Calu3 (cell line): ENCODE results near the gene KCNG4. TPM values are rescaled to one million over a fixed set of nuclear protein-coding genes. Genes with fewer than 3 reads are reported as not detected.

Source experiments
- BruUV-seq: library from RNA; stranded (reverse); fragments of 400-500 nt; replicated peaks from 2 replicates; lab custom pipeline; 2021; lab: Mats Ljungman, UMichigan
- CTCF ChIA-PET: fragments of 300-600 bp; sonication (Branson Sonifier 250); formaldehyde crosslinking; loops from one replicate; lab custom pipeline; 2022; ENCODE audit warnings: antibody characterized with exemption; lab: Charles Lee
- DNase-seq: peaks from one replicate; pipeline ENCODE4 v3.0.0; 2022
- H3K27ac Mint-ChIP-seq: one replicate; pipeline ENCODE4 v1.8.0; 2022; ENCODE audit warnings: mixed read lengths; ENCODE audit not compliant: unreplicated experiment
- H3K27me3 Mint-ChIP-seq: one replicate; pipeline ENCODE4 v1.8.0; 2022; ENCODE audit warnings: mixed read lengths; ENCODE audit not compliant: unreplicated experiment
- H3K36me3 Mint-ChIP-seq: one replicate; pipeline ENCODE4 v1.8.0; 2022; ENCODE audit warnings: mild to moderate bottlenecking, moderate library complexity, mixed read lengths; ENCODE audit not compliant: insufficient read depth, unreplicated experiment
- H3K4me1 Mint-ChIP-seq: one replicate; pipeline ENCODE4 v1.8.0; 2022; ENCODE audit warnings: mild to moderate bottlenecking, low read depth, mixed read lengths; ENCODE audit not compliant: unreplicated experiment
- H3K4me3 Mint-ChIP-seq: one replicate; pipeline ENCODE4 v1.8.0; 2022; ENCODE audit warnings: mild to moderate bottlenecking, low read depth, moderate library complexity, mixed read lengths; ENCODE audit not compliant: unreplicated experiment
- H3K9me3 Mint-ChIP-seq: one replicate; pipeline ENCODE4 v1.8.0; 2022; ENCODE audit warnings: low read depth, mixed read lengths; ENCODE audit not compliant: unreplicated experiment
- intact Hi-C: fragments of 100-400 bp; cut with micrococcal nuclease; formaldehyde crosslinking; loops from one replicate; pipeline ENCODE4 v1.10.0; 2022; ENCODE audit not compliant: unreplicated experiment
- total RNA-seq: library from RNA; stranded (reverse); gene quantifications from 2 replicates; pipeline ENCODE4 v1.2.3, GENCODE V29; 2022
- TF ChIP-seq, protein P1 (sequence below): fragments of 200-600 bp; IDR thresholded peaks from one replicate; pipeline ENCODE4 v1.8.0; 2022; ENCODE audit warnings: antibody characterized with exemption; ENCODE audit not compliant: unreplicated experiment

KCNG4 gene
- total RNA-seq, 1 experiment from 2014 or later: not detected

DNA sequence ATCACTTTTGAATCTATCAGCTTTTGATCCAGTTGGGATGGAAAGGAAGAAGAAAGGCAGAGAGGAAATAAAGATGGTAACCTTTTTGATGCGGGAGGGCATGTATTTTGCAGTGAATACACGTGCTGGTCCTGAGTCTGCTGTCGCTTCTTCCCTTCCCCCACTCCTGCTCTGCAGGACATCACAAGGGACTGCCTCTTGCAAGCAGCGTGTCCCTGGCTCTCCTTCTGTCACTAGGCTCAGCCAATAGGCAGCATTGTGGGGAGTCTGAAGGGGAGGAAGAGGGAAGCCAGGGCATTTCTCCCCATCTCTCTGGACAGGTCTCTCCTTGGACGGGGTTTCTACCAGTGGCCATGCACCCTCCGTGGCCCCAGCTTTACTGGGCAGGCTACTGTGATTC lies 39.2 kb upstream of the KCNG4 start:
- CTCF ChIA-PET: no interaction called here
- no TSS peak for BruUV-seq
- no peak for DNase-seq
- intact Hi-C loops: no loop called here
- Mint-ChIP-seq H3K27ac (no peak overlapping the region), H3K36me3 (peaks cover 10% of the 10 kb centered on the region), H3K4me3 (no peak overlapping the region), H3K4me1 (peaks cover 12% of the 10 kb centered on the region), H3K9me3 (no peaks in the 10 kb centered on the region), H3K27me3 (peaks cover 45% of the 10 kb centered on the region)
- TF ChIP-seq, protein P1, sequence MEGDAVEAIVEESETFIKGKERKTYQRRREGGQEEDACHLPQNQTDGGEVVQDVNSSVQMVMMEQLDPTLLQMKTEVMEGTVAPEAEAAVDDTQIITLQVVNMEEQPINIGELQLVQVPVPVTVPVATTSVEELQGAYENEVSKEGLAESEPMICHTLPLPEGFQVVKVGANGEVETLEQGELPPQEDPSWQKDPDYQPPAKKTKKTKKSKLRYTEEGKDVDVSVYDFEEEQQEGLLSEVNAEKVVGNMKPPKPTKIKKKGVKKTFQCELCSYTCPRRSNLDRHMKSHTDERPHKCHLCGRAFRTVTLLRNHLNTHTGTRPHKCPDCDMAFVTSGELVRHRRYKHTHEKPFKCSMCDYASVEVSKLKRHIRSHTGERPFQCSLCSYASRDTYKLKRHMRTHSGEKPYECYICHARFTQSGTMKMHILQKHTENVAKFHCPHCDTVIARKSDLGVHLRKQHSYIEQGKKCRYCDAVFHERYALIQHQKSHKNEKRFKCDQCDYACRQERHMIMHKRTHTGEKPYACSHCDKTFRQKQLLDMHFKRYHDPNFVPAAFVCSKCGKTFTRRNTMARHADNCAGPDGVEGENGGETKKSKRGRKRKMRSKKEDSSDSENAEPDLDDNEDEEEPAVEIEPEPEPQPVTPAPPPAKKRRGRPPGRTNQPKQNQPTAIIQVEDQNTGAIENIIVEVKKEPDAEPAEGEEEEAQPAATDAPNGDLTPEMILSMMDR: no peak

DNA sequence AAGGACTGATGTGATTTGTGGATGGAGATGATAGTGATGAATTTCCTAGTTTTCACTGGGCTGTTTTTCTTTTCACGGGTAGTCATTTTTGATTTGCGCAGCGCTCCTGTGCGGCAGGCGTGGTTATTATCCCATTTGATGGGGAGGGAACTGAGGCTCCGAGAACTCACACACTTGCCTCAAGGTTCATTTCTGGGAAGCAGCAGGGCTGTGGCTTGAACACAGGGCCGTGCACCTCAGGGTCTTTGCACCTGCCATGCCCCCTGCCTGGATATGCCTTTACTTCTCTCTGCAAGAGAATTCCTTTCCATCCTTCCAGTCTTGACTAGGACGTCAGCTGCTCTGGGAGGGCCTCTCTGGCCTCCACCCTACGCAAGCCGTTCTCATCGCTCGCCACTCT lies 38.5 kb upstream of the KCNG4 start:
- H3K36me3 Mint-ChIP-seq: peaks cover 8% of the 10 kb centered on the region
- no TSS peak for BruUV-seq
- TF ChIP-seq, protein P1: no peak
- peaks cover 45% of the 10 kb centered on the region for H3K27me3 Mint-ChIP-seq
- no peak overlapping the region for H3K27ac Mint-ChIP-seq
- intact Hi-C loops: no loop called here
- no peaks in the 10 kb centered on the region for H3K9me3 Mint-ChIP-seq
- CTCF ChIA-PET: interaction anchor here (2.1 kb wide), 1 partner anchor 30 kb away, joined by 23 read pairs; no protein-coding TSS in a partner anchor
- no peak for DNase-seq
- H3K4me3 Mint-ChIP-seq: no peak overlapping the region
- peaks cover 6% of the 10 kb centered on the region for H3K4me1 Mint-ChIP-seq

DNA sequence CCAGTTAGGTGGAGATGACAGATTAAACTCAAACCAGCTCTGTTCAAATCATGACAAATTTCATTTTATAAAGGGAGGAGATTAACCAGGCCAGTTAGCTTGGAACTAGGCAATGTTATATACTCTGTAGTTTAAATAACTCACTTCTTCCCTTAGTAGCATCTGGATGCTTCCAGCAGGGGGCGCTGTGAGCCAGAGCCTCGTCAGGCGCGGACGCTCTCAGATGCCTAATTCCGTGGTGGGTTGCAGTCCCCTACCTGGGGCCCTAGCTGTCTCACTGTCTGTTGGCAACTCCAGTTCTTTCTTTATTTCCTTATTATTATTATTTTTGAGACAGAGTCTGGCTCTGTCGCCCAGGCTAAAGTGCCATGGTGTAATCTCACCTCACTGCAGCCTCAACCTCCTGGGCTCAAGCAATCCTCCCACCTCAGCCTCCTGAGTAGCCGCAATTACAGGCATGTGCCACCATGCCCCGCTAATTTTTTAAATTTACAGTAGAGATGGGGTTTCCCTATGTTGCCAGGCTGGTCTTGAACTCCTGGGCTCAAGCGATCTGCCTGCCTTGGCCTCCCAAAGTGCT lies 37.5 kb upstream of the KCNG4 start:
- BruUV-seq: no TSS peak
- peaks cover 5% of the 10 kb centered on the region for H3K36me3 Mint-ChIP-seq
- TF ChIP-seq, protein P1: peak; percentile 89
- DNase-seq: peak; percentile 82
- H3K27ac Mint-ChIP-seq: no peak overlapping the region
- CTCF ChIA-PET: interaction anchor here (0.7 to 2.1 kb wide), 5 partner anchors 8 to 36 kb away, joined by 3 to 23 read pairs (median 3); no protein-coding TSS in a partner anchor
- no peaks in the 10 kb centered on the region for H3K4me1 Mint-ChIP-seq
- peaks cover 37% of the 10 kb centered on the region for H3K27me3 Mint-ChIP-seq
- intact Hi-C loops: loop anchor here (1.0 kb wide), 2 partner anchors 31 to 207 kb away; no protein-coding TSS in a partner anchor
- H3K9me3 Mint-ChIP-seq: no peaks in the 10 kb centered on the region
- no peak overlapping the region for H3K4me3 Mint-ChIP-seq

DNA sequence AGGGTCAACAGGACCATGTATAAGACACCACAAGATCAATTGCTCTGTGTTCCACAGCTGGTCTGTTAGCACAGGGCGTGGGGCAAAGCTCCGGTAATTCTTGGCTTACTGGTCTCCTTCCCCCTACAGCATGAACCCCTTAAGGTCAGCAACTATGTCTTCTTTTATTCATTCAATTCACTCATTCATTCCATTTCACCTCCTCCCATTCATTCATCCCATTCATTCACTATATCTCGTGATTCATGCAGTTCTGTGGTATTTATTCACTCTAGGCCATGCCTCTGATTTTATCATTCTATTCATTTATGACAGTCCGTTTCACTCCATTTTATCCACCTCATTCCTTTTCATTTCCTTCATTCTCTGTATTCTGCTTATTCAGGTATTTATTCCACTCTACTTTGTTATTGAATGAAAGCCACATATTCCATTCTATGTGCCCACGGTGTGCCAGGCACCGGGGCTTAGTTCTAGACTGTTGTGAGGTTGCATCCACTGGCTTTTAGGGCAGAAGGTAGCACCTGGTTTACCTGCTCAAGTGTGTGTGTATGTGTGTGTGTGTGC lies 35.9 kb upstream of the KCNG4 start:
- Mint-ChIP-seq H3K4me3 (no peak overlapping the region), H3K4me1 (no peaks in the 10 kb centered on the region), H3K36me3 (no peaks in the 10 kb centered on the region), H3K27me3 (peaks cover 26% of the 10 kb centered on the region), H3K9me3 (no peaks in the 10 kb centered on the region), H3K27ac (no peak overlapping the region)
- CTCF ChIA-PET: interaction anchor here (1.3 kb wide), 1 partner anchor 32 kb away, joined by 4 read pairs; no protein-coding TSS in a partner anchor
- no peak for DNase-seq
- intact Hi-C loops: no loop called here
- no TSS peak for BruUV-seq
- TF ChIP-seq, protein P1: no peak
